HG03025 (cell line): ENCODE results near the gene FOXN3.

Experiments
- ATAC-seq: cut with Tn5 transposase; IDR thresholded peaks from one replicate; pipeline ENCODE4 v1.9.1; 2021; ENCODE audit warnings: mild to moderate bottlenecking, moderate library complexity; ENCODE audit not compliant: unreplicated experiment, low FRiP score

FOXN3 gene

GRCh38 chr14:89367779-89368120 lies 49.3 kb downstream of the FOXN3 start:
- ATAC-seq, result no peak

GRCh38 chr14:89366864-89367778 lies 49.9 kb downstream of the FOXN3 start:
- no peak for ATAC-seq

GRCh38 chr14:89365061-89365801 lies 51.8 kb downstream of the FOXN3 start:
- ATAC-seq, result peak; percentile 93

GRCh38 chr14:89364316-89364715 lies 52.7 kb downstream of the FOXN3 start:
- ATAC-seq, result no peak

GRCh38 chr14:89360277-89360676 lies 56.8 kb downstream of the FOXN3 start:
- ATAC-seq, result no peak

GRCh38 chr14:89359477-89360222 lies 57.4 kb downstream of the FOXN3 start:
- ATAC-seq, result no peak

GRCh38 chr14:89357655-89358297 lies 59.3 kb downstream of the FOXN3 start:
- ATAC-seq, result no peak

- ATAC-seq, result no peak
These were observed 60.1 kb downstream of the FOXN3 start for GRCh38 chr14:89356927-89357326.

GRCh38 chr14:89356496-89356895 lies 60.5 kb downstream of the FOXN3 start:
- ATAC-seq, result no peak

- ATAC-seq, result no peak
These were observed 63.3 kb downstream of the FOXN3 start for GRCh38 chr14:89353766-89354113.

GRCh38 chr14:89352976-89353765 lies 63.9 kb downstream of the FOXN3 start:
- no peak for ATAC-seq

- ATAC-seq, result no peak
These were observed 65.3 kb downstream of the FOXN3 start for GRCh38 chr14:89351516-89352404.

- no peak for ATAC-seq
These were observed 65.9 kb downstream of the FOXN3 start for GRCh38 chr14:89351221-89351515.

- no peak for ATAC-seq
These were observed 66.9 kb downstream of the FOXN3 start for GRCh38 chr14:89350152-89350551.

GRCh38 chr14:89349171-89350008 lies 67.6 kb downstream of the FOXN3 start:
- no peak for ATAC-seq

GRCh38 chr14:89348722-89349121 lies 68.3 kb downstream of the FOXN3 start:
- no peak for ATAC-seq

- no peak for ATAC-seq
These were observed 69.1 kb downstream of the FOXN3 start for GRCh38 chr14:89347885-89348284.

GRCh38 chr14:89344920-89345254 lies 72.1 kb downstream of the FOXN3 start:
- no peak for ATAC-seq
